ENCODE measurements around the gene ARL6IP5. TPM values are rescaled to one million over a fixed set of nuclear protein-coding genes. Genes with fewer than 3 reads are reported as not detected.

Gene ARL6IP5
- total RNA-seq, 2 experiments from 2014 or later = 58.0 to 65.2 TPM

DNA sequence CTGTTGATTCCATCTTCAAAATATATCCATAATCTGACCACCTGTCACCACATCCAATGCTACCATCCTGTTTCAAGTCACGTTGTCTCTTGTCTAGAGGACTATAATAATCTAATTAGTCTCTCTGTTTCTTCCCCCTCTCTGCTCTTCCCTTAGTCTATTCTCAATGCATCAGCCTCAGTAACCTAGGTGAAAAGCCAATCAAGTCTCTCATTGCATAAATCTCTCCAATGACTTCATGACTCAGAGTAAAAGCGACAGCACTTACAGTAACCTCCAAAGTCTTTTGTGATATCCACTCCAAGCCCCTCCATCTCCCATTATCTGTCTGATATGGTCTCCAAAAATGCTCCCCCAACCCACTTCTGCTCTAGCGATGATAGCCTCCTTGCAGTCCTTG, 11.8 kb upstream of the ARL6IP5 start:
- no peaks in the 10 kb centered on the region for H3K27me3 ChIP-seq (ENCODE audit: control insufficient read depth in 1 of 2, insufficient read depth in 2 of 2, low read length in 2 of 2)
- peaks cover 44% of the 10 kb centered on the region for H3K36me3 ChIP-seq (ENCODE audit: insufficient read depth, low read length)
- peak overlapping the region; percentile 40 for H3K27ac Mint-ChIP-seq
- no peaks in the 10 kb centered on the region for H3K27me3 Mint-ChIP-seq
- H3K27ac ChIP-seq (ENCODE audit: low read depth in 1 of 2, low read length in 2 of 2) = no peak overlapping the region
- H3K4me1 Mint-ChIP-seq (ENCODE audit: low read depth) = peaks cover 34% of the 10 kb centered on the region
- DNase-seq = no peak
- H3K4me1 ChIP-seq (ENCODE audit: insufficient read depth, low read length) = peaks cover 3% of the 10 kb centered on the region
- H3K9me3 ChIP-seq (ENCODE audit: control insufficient read depth in 1 of 2, insufficient read depth in 1 of 2, low read length in 2 of 2) = no peaks in the 10 kb centered on the region
- intact Hi-C loops (cut with DNase I, micrococcal nuclease) = no loop called here
- ATAC-seq (ENCODE audit: poor library complexity) = no peak
- no peak overlapping the region for H3K4me3 Mint-ChIP-seq
- no peak overlapping the region for H3K4me3 ChIP-seq (ENCODE audit: low read length)
- peaks cover 60% of the 10 kb centered on the region for H3K36me3 Mint-ChIP-seq (ENCODE audit: low read depth)
- CTCF ChIA-PET = no interaction called here
- POLR2A ChIA-PET = no interaction called here
- TF ChIP-seq, protein P1, sequence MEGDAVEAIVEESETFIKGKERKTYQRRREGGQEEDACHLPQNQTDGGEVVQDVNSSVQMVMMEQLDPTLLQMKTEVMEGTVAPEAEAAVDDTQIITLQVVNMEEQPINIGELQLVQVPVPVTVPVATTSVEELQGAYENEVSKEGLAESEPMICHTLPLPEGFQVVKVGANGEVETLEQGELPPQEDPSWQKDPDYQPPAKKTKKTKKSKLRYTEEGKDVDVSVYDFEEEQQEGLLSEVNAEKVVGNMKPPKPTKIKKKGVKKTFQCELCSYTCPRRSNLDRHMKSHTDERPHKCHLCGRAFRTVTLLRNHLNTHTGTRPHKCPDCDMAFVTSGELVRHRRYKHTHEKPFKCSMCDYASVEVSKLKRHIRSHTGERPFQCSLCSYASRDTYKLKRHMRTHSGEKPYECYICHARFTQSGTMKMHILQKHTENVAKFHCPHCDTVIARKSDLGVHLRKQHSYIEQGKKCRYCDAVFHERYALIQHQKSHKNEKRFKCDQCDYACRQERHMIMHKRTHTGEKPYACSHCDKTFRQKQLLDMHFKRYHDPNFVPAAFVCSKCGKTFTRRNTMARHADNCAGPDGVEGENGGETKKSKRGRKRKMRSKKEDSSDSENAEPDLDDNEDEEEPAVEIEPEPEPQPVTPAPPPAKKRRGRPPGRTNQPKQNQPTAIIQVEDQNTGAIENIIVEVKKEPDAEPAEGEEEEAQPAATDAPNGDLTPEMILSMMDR (IDR thresholded peaks at IDR 0.05) = no peak
- no peaks in the 10 kb centered on the region for H3K9me3 Mint-ChIP-seq

DNA sequence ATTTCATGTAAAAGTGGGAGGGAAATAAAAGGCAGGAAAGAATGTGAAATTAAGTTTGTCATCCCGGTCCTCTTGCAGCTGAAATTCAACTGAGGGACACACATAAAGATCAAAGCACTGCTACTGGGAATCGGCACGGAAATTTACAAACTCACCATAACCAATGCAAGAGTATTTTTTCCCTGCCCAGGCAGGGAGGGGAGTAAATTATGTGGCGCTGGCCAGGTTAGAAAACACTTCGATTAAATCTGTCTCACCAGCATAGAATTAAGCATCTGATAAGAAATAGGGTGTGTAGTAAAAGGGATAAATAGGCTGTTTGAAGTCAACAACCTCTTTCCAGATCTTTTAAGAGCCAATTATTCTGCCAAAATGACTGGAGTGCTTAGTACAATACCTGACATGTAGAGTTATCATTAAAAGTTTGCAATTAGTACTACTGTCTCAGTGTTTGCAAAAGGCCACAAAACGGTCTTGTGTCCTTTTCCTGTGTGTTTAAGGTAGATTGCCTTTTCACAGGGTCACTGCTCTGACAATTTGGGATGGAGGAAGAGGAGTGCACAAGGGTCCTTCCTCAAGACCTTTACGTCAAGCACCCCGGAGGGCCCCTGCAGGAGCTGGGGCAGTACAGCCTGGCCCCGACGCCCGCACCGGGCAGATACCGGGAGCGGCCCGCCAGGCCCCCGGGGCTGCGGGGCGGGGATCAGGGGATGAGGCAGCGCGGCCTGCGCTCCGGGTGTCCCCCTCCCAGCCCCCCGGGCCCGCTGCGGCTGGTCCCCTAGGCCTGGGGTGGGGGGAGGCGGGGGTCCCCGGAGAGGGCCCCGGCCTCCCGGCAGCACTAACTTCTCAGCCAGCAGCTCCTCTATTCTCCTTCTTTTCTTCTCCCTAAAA, 5.2 kb upstream of the ARL6IP5 start:
- Histone ChIP-seq H3K27me3 (ENCODE audit: control insufficient read depth in 1 of 2, insufficient read depth in 2 of 2, low read length in 2 of 2) (no peaks in the 10 kb centered on the region), H3K27ac (ENCODE audit: low read depth in 1 of 2, low read length in 2 of 2) (peak overlapping the region in 1 of 2 donors; percentile 52), H3K4me1 (ENCODE audit: insufficient read depth, low read length) (peaks cover 49% of the 10 kb centered on the region), H3K9me3 (ENCODE audit: control insufficient read depth in 1 of 2, insufficient read depth in 1 of 2, low read length in 2 of 2) (no peaks in the 10 kb centered on the region), H3K36me3 (ENCODE audit: insufficient read depth, low read length) (peaks cover 16% of the 10 kb centered on the region), H3K4me3 (ENCODE audit: low read length) (peak overlapping the region; percentile 70)
- DNase-seq (peak in 3 of 14 experiments; percentile 23 to 48 (median 38)), ATAC-seq (ENCODE audit: poor library complexity) (no peak)
- no peaks in the 10 kb centered on the region for H3K27me3 Mint-ChIP-seq
- H3K4me1 Mint-ChIP-seq (ENCODE audit: low read depth) = peaks cover 67% of the 10 kb centered on the region
- TF ChIP-seq, protein P1 (IDR thresholded peaks at IDR 0.05) = no peak
- H3K36me3 Mint-ChIP-seq (ENCODE audit: low read depth) = peaks cover 20% of the 10 kb centered on the region
- peak overlapping the region; percentile 87 for H3K4me3 Mint-ChIP-seq
- POLR2A ChIA-PET = interaction anchor here (1.4 to 8.6 kb wide), 4 partner anchors 14 to 28 kb away, joined by 5 to 94 read pairs (median 41); partner anchors contain the start of gene TMF1
- intact Hi-C loops (cut with DNase I, micrococcal nuclease) = loop anchor here (1.0 to 10.0 kb wide), 3 partner anchors 27 to 1425 kb away; partner anchors contain the start of genes TMF1 (in 2 of the 2) and SUCLG2 (in 1 of the 2)
- CTCF ChIA-PET = interaction anchor here (0.9 to 1.7 kb wide), 2 partner anchors 16 to 74 kb away, joined by 3 read pairs; no protein-coding TSS in a partner anchor
- peak overlapping the region; percentile 96 for H3K27ac Mint-ChIP-seq
- H3K9me3 Mint-ChIP-seq = no peaks in the 10 kb centered on the region

- DNase-seq = peak; percentile 87 to 97 (median 92)
- Mint-ChIP-seq H3K4me1 (ENCODE audit: low read depth) (peaks cover 71% of the 10 kb centered on the region), H3K9me3 (no peaks in the 10 kb centered on the region), H3K36me3 (ENCODE audit: low read depth) (peaks cover 22% of the 10 kb centered on the region), H3K27ac (peak within 1 kb of the TSS; percentile 96), H3K27me3 (no peaks in the 10 kb centered on the region), H3K4me3 (peak within 1 kb of the TSS; percentile 87)
- Histone ChIP-seq H3K4me1 (ENCODE audit: insufficient read depth, low read length) (peaks cover 50% of the 10 kb centered on the region), H3K27ac (ENCODE audit: low read depth in 1 of 2, low read length in 2 of 2) (peak within 1 kb of the TSS in 1 of 2 donors; percentile 52), H3K27me3 (ENCODE audit: control insufficient read depth in 1 of 2, insufficient read depth in 2 of 2, low read length in 2 of 2) (no peaks in the 10 kb centered on the region), H3K9me3 (ENCODE audit: control insufficient read depth in 1 of 2, insufficient read depth in 1 of 2, low read length in 2 of 2) (no peaks in the 10 kb centered on the region), H3K36me3 (ENCODE audit: insufficient read depth, low read length) (peaks cover 8% of the 10 kb centered on the region), H3K4me3 (ENCODE audit: low read length) (peak within 1 kb of the TSS; percentile 70)
- ATAC-seq (ENCODE audit: poor library complexity) = peak; percentile 71
- TF ChIP-seq, protein P1 (IDR thresholded peaks at IDR 0.05) = no peak
- CTCF ChIA-PET = no interaction called here
- intact Hi-C loops (cut with DNase I, micrococcal nuclease) = loop anchor here (1.0 to 10.0 kb wide), 2 partner anchors 28 to 1426 kb away; partner anchors contain the start of genes SUCLG2 (in 1 of the 2) and TMF1 (in 1 of the 2)
- POLR2A ChIA-PET = interaction anchor here (1.4 to 8.6 kb wide), 4 partner anchors 13 to 29 kb away, joined by 5 to 94 read pairs (median 41); partner anchors contain the start of gene TMF1
These were observed 4.4 kb upstream of the ARL6IP5 start, which contains the start of gene UBA3 for GRCh38 chr3:69080233-69080920. UBA3 (minus strand) TSS chr3:69080365; CDS start chr3:69080353, 12 bp downstream.
